ENCODE data around the gene RABGAP1L. TPM values are rescaled to one million over a fixed set of nuclear protein-coding genes. Genes with fewer than 3 reads are reported as not detected.
A peak's percentile ranks its signal among the peaks of the same experiment; 100 is the strongest.
"Not testable (repeated sequence)": the region's sequence is repeated elsewhere in the genome, so short reads cannot be mapped to it uniquely, and the experiment has no call there.

Gene RABGAP1L
- total and polyA plus RNA-seq, 5 experiments from 2014 or later = 36.8 to 93.6 (median 59.8) TPM

- peaks cover 0 to 4% (median 2%) of the 10 kb centered on the region in 4 donors for H3K4me1 Mint-ChIP-seq
- peaks cover 4 to 18% (median 12%) of the 10 kb centered on the region in 9 donors for H3K9me3 Mint-ChIP-seq
- POLR2A ChIA-PET = no interaction called here
- H3K27ac Mint-ChIP-seq = no peak overlapping the region
- DNase-seq (no peak), ATAC-seq (no peak)
- H3K36me3 Mint-ChIP-seq = peaks cover 4 to 16% (median 6%) of the 10 kb centered on the region in 3 donors
- H3K4me3 Mint-ChIP-seq = no peak overlapping the region
- H3K27me3 Mint-ChIP-seq = peaks cover 0 to 10% (median 2%) of the 10 kb centered on the region in 5 donors
Observed at GRCh38 chr1:174134003-174134659, 25.2 kb upstream of the RABGAP1L start.

GRCh38 chr1:174135211-174135610, 24.1 kb upstream of the RABGAP1L start:
- Mint-ChIP-seq H3K27ac (no peak overlapping the region), H3K9me3 (peaks cover 2 to 7% (median 4%) of the 10 kb centered on the region in 9 donors), H3K4me3 (no peak overlapping the region), H3K4me1 (peaks cover 0 to 4% (median 2%) of the 10 kb centered on the region in 4 donors), H3K36me3 (peaks cover 0 to 5% (median 3%) of the 10 kb centered on the region in 3 donors), H3K27me3 (peaks cover 0 to 8% (median 2%) of the 10 kb centered on the region in 5 donors)
- DNase-seq = no peak
- POLR2A ChIA-PET = no interaction called here
- no peak for ATAC-seq

GRCh38 chr1:174136714-174137113, 22.6 kb upstream of the RABGAP1L start:
- Mint-ChIP-seq H3K27ac (no peak overlapping the region), H3K36me3 (no peaks in the 10 kb centered on the region), H3K27me3 (peaks cover 0 to 7% (median 2%) of the 10 kb centered on the region in 5 donors), H3K9me3 (peaks cover 0 to 3% (median 0%) of the 10 kb centered on the region in 9 donors), H3K4me1 (peaks cover 0 to 4% (median 0%) of the 10 kb centered on the region in 4 donors), H3K4me3 (no peak overlapping the region)
- ATAC-seq = no peak
- POLR2A ChIA-PET = no interaction called here
- DNase-seq = no peak

GRCh38 chr1:174142836-174143235, 16.5 kb upstream of the RABGAP1L start:
- no peaks in the 10 kb centered on the region for H3K4me1 Mint-ChIP-seq
- POLR2A ChIA-PET = no interaction called here
- ATAC-seq (no peak), DNase-seq (no peak)
- H3K4me3 Mint-ChIP-seq = no peak overlapping the region
- H3K27me3 Mint-ChIP-seq = peaks cover 0 to 7% (median 4%) of the 10 kb centered on the region in 5 donors
- H3K9me3 Mint-ChIP-seq = peaks cover 0 to 3% (median 0%) of the 10 kb centered on the region in 9 donors
- no peak overlapping the region for H3K27ac Mint-ChIP-seq
- peaks cover 0 to 9% (median 4%) of the 10 kb centered on the region in 3 donors for H3K36me3 Mint-ChIP-seq

GRCh38 chr1:174143727-174144396, 15.5 kb upstream of the RABGAP1L start:
- H3K4me3 Mint-ChIP-seq, H3K9me3 Mint-ChIP-seq, H3K27ac Mint-ChIP-seq, H3K4me1 Mint-ChIP-seq, H3K27me3 Mint-ChIP-seq, ATAC-seq, H3K36me3 Mint-ChIP-seq, POLR2A ChIA-PET, DNase-seq: not testable (repeated sequence)

GRCh38 chr1:174144397-174144783, 14.9 kb upstream of the RABGAP1L start:
- ATAC-seq, H3K4me3 Mint-ChIP-seq, DNase-seq, H3K4me1 Mint-ChIP-seq, POLR2A ChIA-PET, H3K27me3 Mint-ChIP-seq, H3K9me3 Mint-ChIP-seq: not testable (repeated sequence)
- H3K36me3 Mint-ChIP-seq = peaks cover 0 to 13% (median 4%) of the 10 kb centered on the region in 3 donors
- peak overlapping the region in 1 of 10 donors; percentile 9 for H3K27ac Mint-ChIP-seq

GRCh38 chr1:174149216-174149615, 10.1 kb upstream of the RABGAP1L start:
- Mint-ChIP-seq H3K4me3 (no peak overlapping the region), H3K36me3 (peaks cover 0 to 13% (median 4%) of the 10 kb centered on the region in 3 donors), H3K27me3 (peaks cover 0 to 1% (median 0%) of the 10 kb centered on the region in 5 donors), H3K9me3 (peaks cover 0 to 9% (median 0%) of the 10 kb centered on the region in 9 donors), H3K27ac (no peak overlapping the region), H3K4me1 (peaks cover 0 to 20% (median 6%) of the 10 kb centered on the region in 4 donors)
- DNase-seq (no peak), ATAC-seq (no peak)
- POLR2A ChIA-PET = no interaction called here

- POLR2A ChIA-PET = no interaction called here
- H3K27me3 Mint-ChIP-seq = peaks cover 0 to 1% (median 0%) of the 10 kb centered on the region in 5 donors
Observed at GRCh38 chr1:174150499-174150898, 8.8 kb upstream of the RABGAP1L start.

GRCh38 chr1:174152427-174152826, 6.9 kb upstream of the RABGAP1L start:
- Mint-ChIP-seq H3K4me3 (no peak overlapping the region), H3K36me3 (peaks cover 0 to 6% (median 1%) of the 10 kb centered on the region in 3 donors), H3K4me1 (peaks cover 0 to 24% (median 8%) of the 10 kb centered on the region in 4 donors), H3K27me3 (peaks cover 0 to 1% (median 0%) of the 10 kb centered on the region in 5 donors), H3K27ac (peak overlapping the region in 1 of 10 donors; percentile 25), H3K9me3 (peaks cover 0 to 9% (median 0%) of the 10 kb centered on the region in 9 donors)
- ATAC-seq = no peak
- no peak for DNase-seq
- POLR2A ChIA-PET = no interaction called here

More at GRCh38 chr1:174150499-174150898, 8.8 kb upstream of the RABGAP1L start:
- Mint-ChIP-seq H3K4me3 (no peak overlapping the region), H3K36me3 (peaks cover 0 to 13% (median 4%) of the 10 kb centered on the region in 3 donors), H3K27ac (no peak overlapping the region), H3K9me3 (peaks cover 0 to 9% (median 0%) of the 10 kb centered on the region in 9 donors), H3K4me1 (peaks cover 0 to 20% (median 6%) of the 10 kb centered on the region in 4 donors)
- ATAC-seq (no peak), DNase-seq (no peak)

- H3K27me3 Mint-ChIP-seq = peaks cover 0 to 1% (median 0%) of the 10 kb centered on the region in 5 donors
- H3K4me1 Mint-ChIP-seq = peaks cover 2 to 31% (median 12%) of the 10 kb centered on the region in 4 donors
- ATAC-seq (peak; percentile 56 to 61), DNase-seq (peak in 1 of 10 donors; percentile 28)
- peak overlapping the region in 5 of 10 donors; percentile 5 to 75 (median 43) for H3K27ac Mint-ChIP-seq
- POLR2A ChIA-PET = interaction anchor here (1.1 kb wide), 1 partner anchor 131 kb away, joined by 4 read pairs; the partner anchor contains the start of gene RC3H1
- peak overlapping the region in 2 of 10 donors; percentile 2 to 43 for H3K4me3 Mint-ChIP-seq
- H3K9me3 Mint-ChIP-seq = peaks cover 0 to 6% (median 0%) of the 10 kb centered on the region in 9 donors
- peaks cover 0 to 4% (median 0%) of the 10 kb centered on the region in 3 donors for H3K36me3 Mint-ChIP-seq
Observed at GRCh38 chr1:174153085-174153824, 6.1 kb upstream of the RABGAP1L start.

GRCh38 chr1:174153825-174154107, 5.6 kb upstream of the RABGAP1L start:
- Mint-ChIP-seq H3K36me3 (peaks cover 0 to 4% (median 0%) of the 10 kb centered on the region in 3 donors), H3K4me3 (peak overlapping the region in 1 of 10 donors; percentile 2), H3K27me3 (peaks cover 0 to 1% (median 0%) of the 10 kb centered on the region in 5 donors), H3K9me3 (peaks cover 0 to 5% (median 0%) of the 10 kb centered on the region in 9 donors), H3K4me1 (peaks cover 5 to 36% (median 17%) of the 10 kb centered on the region in 4 donors), H3K27ac (peak overlapping the region in 2 of 10 donors; percentile 57 to 75)
- DNase-seq = no peak
- POLR2A ChIA-PET = interaction anchor here (1.1 kb wide), 1 partner anchor 131 kb away, joined by 4 read pairs; the partner anchor contains the start of gene RC3H1
- no peak for ATAC-seq

GRCh38 chr1:174156437-174156836, 2.9 kb upstream of the RABGAP1L start:
- Mint-ChIP-seq H3K4me3 (no peak overlapping the region), H3K36me3 (no peaks in the 10 kb centered on the region), H3K4me1 (peaks cover 16 to 51% (median 34%) of the 10 kb centered on the region in 4 donors), H3K9me3 (no peaks in the 10 kb centered on the region), H3K27ac (peak overlapping the region in 1 of 10 donors; percentile 33), H3K27me3 (peaks cover 0 to 1% (median 0%) of the 10 kb centered on the region in 5 donors)
- POLR2A ChIA-PET = interaction anchor here (1.0 kb wide), 1 partner anchor 134 kb away, joined by 3 read pairs; the partner anchor contains the start of gene RC3H1
- ATAC-seq = no peak
- DNase-seq = no peak

Measured in naive thymus-derived CD8-positive, alpha-beta T cell (primary cell).